GM23338 (cell line): ENCODE results near the gene ZBTB8A. TPM values are rescaled to one million over a fixed set of nuclear protein-coding genes. Genes with fewer than 3 reads are reported as not detected.

Experiments
- ATAC-seq: fragments of 200-7000 bp; cut with Tn5 transposase; 3 replicates; pipeline ENCODE4 v1.9.1; 2020
- DNase-seq: peaks from one replicate; pipeline ENCODE4 v3.0.0-alpha.2; 2015; ENCODE audit warnings: low spot score
- H2AFZ ChIP-seq: fragments of 200-600 bp; sonication (generic); 2 replicates; pipeline ENCODE4 v1.8.0; 2016; ENCODE audit warnings: antibody characterized with exemption, mild to moderate bottlenecking, moderate library complexity
- H3F3A ChIP-seq: fragments of 200-600 bp; sonication (generic); replicated peaks from 2 replicates; pipeline ENCODE4 v1.8.0; 2017; ENCODE audit warnings: antibody characterized with exemption, mixed run types, low read depth
- H3K27ac ChIP-seq: fragments of 200-600 bp; sonication (generic); 2 replicates; pipeline ENCODE4 v1.6.1; 2016; ENCODE audit warnings: low read depth
- H3K27me3 ChIP-seq: fragments of 200-600 bp; sonication (generic); 2 replicates; pipeline ENCODE4 v1.8.0; 2016; ENCODE audit warnings: mild to moderate bottlenecking, mixed run types, moderate library complexity; ENCODE audit not compliant: insufficient read depth
- H3K36me3 ChIP-seq: fragments of 200-600 bp; sonication (generic); 2 replicates; pipeline ENCODE4 v1.8.0; 2016; ENCODE audit warnings: mild to moderate bottlenecking; ENCODE audit not compliant: insufficient read depth
- H3K4me1 ChIP-seq: fragments of 200-600 bp; sonication (generic); 2 replicates; pipeline ENCODE4 v1.8.0; 2016; ENCODE audit warnings: mild to moderate bottlenecking, moderate library complexity; ENCODE audit not compliant: insufficient read depth
- H3K4me2 ChIP-seq: fragments of 200-600 bp; sonication (generic); 2 replicates; pipeline ENCODE4 v1.7.1; 2017; ENCODE audit warnings: mixed run types
- H3K4me3 ChIP-seq: fragments of 200-600 bp; sonication (generic); 2 replicates; pipeline ENCODE4 v1.6.1; 2016; ENCODE audit warnings: mixed run types
- H3K79me2 ChIP-seq: fragments of 200-600 bp; sonication (generic); replicated peaks from 2 replicates; pipeline ENCODE4 v1.8.0; 2017; ENCODE audit warnings: mild to moderate bottlenecking; ENCODE audit not compliant: insufficient read depth
- H3K9me2 ChIP-seq: fragments of 200-600 bp; sonication (generic); 2 replicates; pipeline ENCODE4 v1.8.0; 2017; ENCODE audit not compliant: insufficient read depth
- H4K20me1 ChIP-seq: fragments of 200-600 bp; sonication (generic); replicated peaks from 2 replicates; pipeline ENCODE4 v1.8.0; 2017; ENCODE audit warnings: mild to moderate bottlenecking; ENCODE audit not compliant: insufficient read depth
- H3K27ac Mint-ChIP-seq: 2 replicates; pipeline ENCODE4 v1.8.0; 2020; ENCODE audit warnings: inconsistent platforms, mild to moderate bottlenecking, moderate library complexity, mixed read lengths
- H3K27me3 Mint-ChIP-seq: 3 replicates; pipeline ENCODE4 v1.8.0; 2022; ENCODE audit warnings: low read depth, mild to moderate bottlenecking, moderate library complexity, mixed read lengths, inconsistent platforms; ENCODE audit not compliant: insufficient read depth, poor library complexity
- H3K36me3 Mint-ChIP-seq: 3 replicates; pipeline ENCODE4 v1.8.0; 2021; ENCODE audit warnings: low read depth, mild to moderate bottlenecking, inconsistent platforms, moderate library complexity, mixed read lengths
- H3K4me1 Mint-ChIP-seq: 3 replicates; pipeline ENCODE4 v1.8.0; 2020; ENCODE audit warnings: mild to moderate bottlenecking, inconsistent platforms, mixed read lengths
- H3K4me3 Mint-ChIP-seq: 3 replicates; pipeline ENCODE4 v1.8.0; 2021; ENCODE audit warnings: moderate library complexity, mild to moderate bottlenecking, inconsistent platforms, mixed read lengths
- H3K9me3 Mint-ChIP-seq: 3 replicates; pipeline ENCODE4 v1.8.0; 2020; ENCODE audit warnings: moderate library complexity, mild to moderate bottlenecking, inconsistent platforms, mixed read lengths
- CTCF ChIP-seq, 2 experiments: fragments of 200-600 bp in 1 of 2; sonication (generic) in 1 of 2; conservative IDR thresholded peaks; 2 replicates each; pipeline versions ENCODE4 v1.5.1 to v1.6.1; 2016 to 2017; ENCODE audit warnings: antibody characterized with exemption in 2 of 2, low read depth in 2 of 2, mild to moderate bottlenecking in 2 of 2, moderate library complexity in 1 of 2
- ETS1 ChIP-seq: IDR thresholded peaks from 2 replicates; pipeline ENCODE4 v1.6.1; 2016; ENCODE audit warnings: antibody characterized with exemption
- JUNB ChIP-seq: IDR thresholded peaks from one replicate; pipeline ENCODE4 v1.6.1; 2016; ENCODE audit warnings: antibody characterized with exemption; ENCODE audit not compliant: unreplicated experiment
- POLR2AphosphoS5 ChIP-seq: IDR thresholded peaks from 2 replicates; pipeline ENCODE4 v1.6.1; 2016; ENCODE audit warnings: antibody characterized with exemption, low read depth
- REST ChIP-seq: IDR thresholded peaks from one replicate; pipeline ENCODE4 v1.6.1; 2018; ENCODE audit warnings: antibody characterized with exemption; ENCODE audit not compliant: unreplicated experiment
- STAT1 ChIP-seq: IDR thresholded peaks from one replicate; pipeline ENCODE4 v1.6.1; 2016; ENCODE audit warnings: antibody characterized with exemption; ENCODE audit not compliant: unreplicated experiment
- ZNF331 ChIP-seq: fragments of 250-450 bp; sonication (Bioruptor Pico); IDR thresholded peaks from 2 replicates; pipeline ENCODE4 v1.5.0; 2020; ENCODE audit warnings: low read depth, mild to moderate bottlenecking, moderate library complexity
- polyA plus RNA-seq: library from polyadenylated mRNA; unstranded; fragments of >200 nt; fragmentation: Nextera tagmentation; extraction: Ambion mirVana; gene quantifications from 2 replicates; pipeline ENCODE4 v1.2.1, GENCODE V29; 2016
- total RNA-seq: library from RNA; depleted of rRNA; stranded (reverse); fragments of >200 nt; shearing (Covaris generic); gene quantifications from 2 replicates; pipeline ENCODE4 v1.2.3, GENCODE V29; 2014

Gene ZBTB8A
- total and polyA plus RNA-seq, 2 experiments from 2014 or later, result 6.1 to 8.4 TPM

- no peak for TF ChIP-seq REST
Measured at GRCh38 chr1:32592943-32593342, 53.7 kb downstream of the ZBTB8A start (continued).

DNA sequence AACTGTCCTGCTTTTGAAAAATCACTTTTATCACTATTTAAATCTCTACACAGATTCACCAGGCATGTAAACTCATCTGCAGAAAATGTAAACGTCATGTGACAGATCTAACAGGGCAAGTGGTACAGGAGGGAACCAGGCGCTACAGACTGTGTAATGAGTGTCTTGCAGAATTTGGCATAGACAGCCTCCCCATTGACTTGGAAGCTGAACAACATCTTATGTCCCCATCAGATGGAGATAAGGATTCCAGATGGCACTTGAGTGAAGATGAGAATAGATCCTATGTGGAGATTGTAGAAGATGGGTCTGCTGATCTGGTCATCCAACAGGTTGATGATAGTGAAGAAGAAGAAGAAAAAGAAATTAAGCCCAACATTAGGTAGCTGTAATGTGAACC is 60.8 kb downstream of the ZBTB8A start:
- H3F3A ChIP-seq, result no peaks in the 10 kb centered on the region; the same call in 1 of the 2 replicates
- no peaks in the 10 kb centered on the region for H3K27me3 ChIP-seq
- Mint-ChIP-seq H3K9me3 (no peaks in the 10 kb centered on the region), H3K36me3 (peaks cover 21% of the 10 kb centered on the region; the same call in 2 of the 3 replicates), H3K4me1 (no peaks in the 10 kb centered on the region), H3K4me3 (no peak overlapping the region), H3K27ac (no peak overlapping the region), H3K27me3 (peaks cover 2% of the 10 kb centered on the region)
- no peak overlapping the region for H3K4me2 ChIP-seq
- H3K4me3 ChIP-seq, result no peak overlapping the region
- H3K4me1 ChIP-seq, result no peaks in the 10 kb centered on the region
- no peaks in the 10 kb centered on the region for H3K79me2 ChIP-seq
- peaks cover 8% of the 10 kb centered on the region; the same call in 1 of the 2 replicates for H3K36me3 ChIP-seq
- no peaks in the 10 kb centered on the region for H3K9me2 ChIP-seq
- no peak overlapping the region for H2AFZ ChIP-seq
- H3K27ac ChIP-seq, result no peak overlapping the region
- TF ChIP-seq REST (no peak), ETS1 (no peak), ZNF331 (CRISPR knock-in tag) (no peak), JUNB (no peak), STAT1 (no peak), CTCF (conservative IDR thresholded peaks at IDR 0.05; ENCODE audit: low read depth in 2 of 2) (no peak), POLR2AphosphoS5 (no peak)
- no peak for DNase-seq
- no peaks in the 10 kb centered on the region; the same call in 1 of the 2 replicates for H4K20me1 ChIP-seq
- no peak for ATAC-seq
